KBM-7 (cell line): ENCODE data around the gene TOB1.
"Not testable (repeated sequence)": the region's sequence is repeated elsewhere in the genome, so short reads cannot be mapped to it uniquely, and the experiment has no call there.

Source experiments
- DNase-seq: peaks from one replicate; pipeline ENCODE4 v3.0.0-alpha.2; 2015
- in situ Hi-C: fragments of 300-500 bp; cut with MboI; formaldehyde crosslinking; loops from 2 replicates; pipeline ENCODE4 v1.14.3; 2020; ENCODE audit warnings: low sequenced_read_pairs, low pct_unique_long_range_greater_than_20kb, mixed read lengths

The TOB1 gene

DNA sequence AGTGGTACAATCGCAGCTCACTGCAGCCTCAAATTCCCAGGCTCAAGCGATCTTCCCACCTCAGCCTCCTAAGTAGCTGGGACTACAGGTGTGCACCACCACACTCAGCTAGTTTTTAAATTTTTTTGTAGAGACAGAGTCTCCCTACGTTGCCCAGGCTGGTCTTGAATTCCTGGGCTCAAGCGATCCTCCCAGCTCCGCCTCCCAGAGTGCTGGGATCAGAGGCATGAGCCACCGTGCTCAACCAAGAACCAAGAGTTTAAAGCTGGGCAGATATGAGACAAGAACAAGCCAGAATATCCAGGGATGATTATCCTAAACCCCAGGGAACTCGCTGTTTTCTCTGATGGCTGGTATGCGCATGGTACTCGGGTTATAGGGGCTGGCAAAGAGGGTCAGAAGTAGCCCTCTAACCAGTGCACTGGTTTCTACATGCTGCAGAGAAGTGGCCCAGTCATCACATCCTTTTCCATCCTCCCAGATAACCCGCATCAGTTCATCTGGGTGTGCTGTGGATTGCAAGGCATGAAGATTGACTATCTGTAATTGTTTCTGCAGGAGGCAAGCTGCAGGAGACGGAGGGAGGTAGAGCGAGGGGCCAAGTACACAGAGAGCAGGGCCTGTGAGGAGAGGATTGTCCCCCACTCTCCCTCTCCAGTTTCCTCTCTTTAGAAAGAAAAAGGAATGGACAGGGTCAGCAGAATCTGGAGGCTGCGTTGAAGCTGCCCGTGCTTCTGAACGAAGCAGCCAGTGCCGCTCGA is 33.6 kb upstream of the TOB1 start:
- no peak for DNase-seq
- in situ Hi-C loops: no loop called here

- in situ Hi-C loops: no loop called here
- no peak for DNase-seq
Measured at GRCh38 chr17:50899005-50899460, 32.9 kb upstream of the TOB1 start.

- no peak for DNase-seq
- in situ Hi-C loops: no loop called here
Measured at GRCh38 chr17:50898369-50899004, 32.3 kb upstream of the TOB1 start.

GRCh38 chr17:50894513-50894912 is 28.4 kb upstream of the TOB1 start:
- in situ Hi-C loops, DNase-seq: not testable (repeated sequence)

GRCh38 chr17:50893183-50893993 is 27.2 kb upstream of the TOB1 start:
- DNase-seq: no peak
- in situ Hi-C loops: no loop called here

DNA sequence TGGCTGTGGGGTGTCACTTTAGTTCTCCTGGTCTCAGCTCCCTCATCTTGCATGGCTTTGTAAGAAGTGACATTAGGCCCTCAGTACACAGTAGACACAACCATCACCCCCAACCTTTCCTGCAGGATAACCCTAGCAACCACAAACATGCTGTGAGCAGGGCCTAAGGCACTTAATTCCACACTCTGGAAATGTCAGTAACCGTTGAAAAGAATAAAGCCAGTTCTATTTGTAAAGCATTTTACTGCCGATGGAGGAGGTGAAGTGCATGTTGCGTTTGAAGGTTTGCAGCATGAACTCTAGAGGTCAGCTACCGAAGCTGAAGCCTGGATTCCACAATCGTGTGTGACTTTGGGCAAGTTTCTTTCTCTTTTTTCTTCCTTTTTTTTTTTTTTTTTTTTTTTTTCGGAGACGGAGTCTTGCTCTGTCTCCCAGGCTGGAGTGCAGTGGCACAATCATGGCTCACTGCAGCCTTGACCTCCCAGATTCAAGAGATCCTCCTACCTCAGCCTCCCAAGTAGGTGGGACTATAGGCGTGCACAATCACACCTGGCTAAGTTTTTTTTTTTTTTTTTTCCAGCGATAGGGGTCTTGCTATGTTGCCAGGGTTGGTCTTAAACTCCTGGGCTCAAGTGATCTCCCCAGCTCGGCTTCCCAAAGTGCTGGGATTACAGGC is 26.1 kb upstream of the TOB1 start:
- DNase-seq: no peak
- in situ Hi-C loops: no loop called here

GRCh38 chr17:50891577-50891989 is 25.4 kb upstream of the TOB1 start:
- in situ Hi-C loops: no loop called here
- no peak for DNase-seq

DNA sequence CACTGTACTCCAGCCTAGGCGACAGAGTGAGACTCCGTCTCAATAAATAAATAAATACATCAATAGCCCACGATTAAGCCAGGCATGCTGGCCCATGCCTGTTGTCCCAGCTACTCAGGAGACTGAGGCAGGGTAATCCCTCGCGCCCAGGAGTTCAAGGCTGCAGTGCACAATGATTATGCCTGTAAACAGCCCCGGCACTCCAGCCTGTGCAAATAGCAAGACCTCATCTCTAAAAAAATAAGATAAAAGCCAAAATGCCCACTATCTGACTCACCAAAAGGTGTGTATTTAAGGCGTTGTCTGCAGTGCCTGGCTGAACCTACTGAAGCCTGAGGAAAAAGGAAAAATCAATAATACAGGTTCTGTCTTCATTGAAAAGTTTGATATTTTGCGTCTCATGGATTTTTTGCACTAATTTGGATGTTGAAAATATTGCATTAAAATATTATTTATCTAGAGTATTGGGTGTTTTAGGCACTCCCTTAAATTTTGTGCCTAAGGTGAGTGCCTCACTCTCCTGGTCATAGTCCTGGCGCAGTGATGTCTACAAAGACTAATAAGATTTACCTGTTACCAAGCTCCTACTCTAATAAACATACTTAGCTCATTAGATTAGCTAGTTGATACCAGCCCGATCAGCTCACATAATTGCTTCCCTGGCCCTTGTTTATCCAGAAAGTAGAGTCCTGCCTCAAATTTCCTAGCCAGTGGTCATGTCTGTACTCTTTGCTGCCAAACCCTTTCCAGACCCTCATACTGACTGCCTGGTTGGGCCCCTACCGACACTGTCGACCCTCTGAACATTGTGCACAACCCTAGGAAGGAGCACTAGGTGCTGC is 24.7 kb upstream of the TOB1 start:
- in situ Hi-C loops: no loop called here
- no peak for DNase-seq

DNA sequence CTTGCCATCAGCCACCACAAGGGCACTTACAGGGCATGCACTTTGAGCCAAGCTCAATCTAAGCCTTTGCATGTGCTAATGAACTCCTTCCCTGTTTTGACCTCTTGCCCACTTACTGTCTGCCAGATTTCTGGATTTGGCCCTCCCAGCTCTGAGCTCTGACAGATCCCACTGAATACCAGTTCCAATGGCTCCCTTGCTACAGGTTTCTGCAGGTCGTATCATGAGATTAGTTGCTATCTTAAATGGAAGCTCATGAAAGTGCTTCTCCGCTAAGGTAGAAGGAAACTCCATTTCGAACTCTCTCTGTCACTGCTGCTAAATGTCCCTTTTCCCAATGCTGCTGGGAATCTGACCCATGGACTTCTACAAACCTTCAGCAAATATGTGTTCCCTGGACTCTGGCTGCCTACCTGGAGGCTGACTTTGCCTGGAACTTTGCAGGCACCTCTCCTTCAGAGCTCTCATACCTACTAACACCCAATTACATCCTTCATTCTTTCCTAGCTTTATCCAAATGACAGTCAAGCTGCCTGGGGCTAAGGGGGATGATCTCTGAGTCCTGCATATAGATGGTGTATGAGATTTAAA is 23.5 kb upstream of the TOB1 start:
- in situ Hi-C loops: no loop called here
- DNase-seq: no peak

GRCh38 chr17:50887705-50888245 is 21.6 kb upstream of the TOB1 start:
- in situ Hi-C loops: no loop called here
- no peak for DNase-seq

GRCh38 chr17:50884439-50885311 is 18.5 kb upstream of the TOB1 start:
- DNase-seq: peak; percentile 35
- in situ Hi-C loops: no loop called here

DNA sequence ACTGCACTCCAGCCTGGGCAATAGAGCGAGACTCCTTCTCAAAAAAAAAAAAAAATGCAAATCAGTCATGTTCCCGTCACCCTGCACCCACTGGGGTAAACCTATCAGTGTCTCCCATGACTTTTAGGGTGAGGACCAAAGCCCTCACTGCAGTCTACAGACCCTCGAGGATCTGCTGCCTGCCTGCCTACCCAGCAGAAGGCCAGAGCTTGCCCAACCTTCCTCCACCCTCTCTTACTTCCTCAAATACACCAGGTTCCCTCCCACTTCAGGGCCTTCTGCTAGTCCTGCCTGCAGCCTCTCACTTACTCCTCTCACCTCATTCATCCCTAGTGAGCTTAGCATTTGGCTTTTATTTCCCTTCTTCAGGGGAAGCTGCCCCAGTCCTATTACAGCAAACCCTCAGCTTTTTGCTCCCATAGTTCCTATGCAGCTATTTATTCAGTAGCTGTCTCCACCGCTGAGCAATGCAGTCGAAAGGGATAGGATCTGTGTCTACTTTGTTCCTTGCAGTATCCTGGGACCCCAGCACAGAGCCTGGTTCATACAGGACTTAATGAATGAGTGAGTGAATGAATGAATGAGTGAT is 17.8 kb upstream of the TOB1 start:
- in situ Hi-C loops: no loop called here

GRCh38 chr17:50882851-50883250 is 16.7 kb upstream of the TOB1 start:
- in situ Hi-C loops: no loop called here
- no peak for DNase-seq

More for the DNA sequence above, 17.8 kb upstream of the TOB1 start:
- peak; percentile 79 for DNase-seq

GRCh38 chr17:50881182-50881581 is 15.0 kb upstream of the TOB1 start:
- in situ Hi-C loops: no loop called here
- DNase-seq: no peak

- in situ Hi-C loops: no loop called here
- DNase-seq: no peak
Measured at GRCh38 chr17:50879086-50879485, 12.9 kb upstream of the TOB1 start.

DNA sequence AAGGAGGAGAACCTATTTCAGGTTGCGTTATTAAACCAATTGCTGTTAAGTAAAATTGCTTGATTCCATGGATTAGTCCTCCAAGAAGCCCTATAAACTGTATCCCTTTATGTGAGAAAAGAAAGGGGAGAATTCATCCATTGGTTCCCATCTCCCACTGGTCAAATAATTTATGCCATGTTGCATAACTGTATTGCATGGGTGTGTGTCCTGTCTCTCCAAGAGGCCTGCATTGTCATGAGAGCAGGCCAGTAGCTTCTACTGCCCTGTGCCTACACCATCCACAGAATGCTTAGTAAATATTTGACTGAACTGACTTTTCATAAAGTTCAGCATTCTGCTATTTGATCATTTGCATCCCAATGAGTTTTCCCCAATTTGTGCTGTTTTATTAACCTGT is 11.7 kb upstream of the TOB1 start:
- in situ Hi-C loops: no loop called here
- DNase-seq: no peak

GRCh38 chr17:50877042-50877441 is 10.9 kb upstream of the TOB1 start:
- DNase-seq, in situ Hi-C loops: not testable (repeated sequence)
